K562 (cell line): Measurements from ENCODE around the gene AKAP12. TPM values are rescaled to one million over a fixed set of nuclear protein-coding genes. Genes with fewer than 3 reads are reported as not detected.
A peak's percentile ranks its signal among the peaks of the same experiment; 100 is the strongest.

Experiments used
- ASH1L ChIP-seq: fragments of 450-650 bp; IDR thresholded peaks from 2 replicates; pipeline ENCODE4 v1.6.1; 2018; ENCODE audit warnings: borderline replicate concordance, mild to moderate bottlenecking, low read depth; ENCODE audit not compliant: partially characterized antibody
- ATF7 ChIP-seq: fragments of 450-650 bp; IDR thresholded peaks from 2 replicates; pipeline ENCODE4 v1.7.1; 2014; ENCODE audit warnings: mild to moderate bottlenecking, moderate library complexity
- CSDE1 ChIP-seq, 2 experiments: fragments of 450-650 bp; IDR thresholded peaks; 2 replicates each; pipeline ENCODE4 v1.6.1; 2016; ENCODE audit warnings: mild to moderate bottlenecking in 1 of 2
- ELF4 ChIP-seq: fragments of 450-650 bp; formaldehyde crosslinking; IDR thresholded peaks from 2 replicates; pipeline ENCODE4 v1.4.0; 2022; ENCODE audit warnings: missing genetic modification characterization
- FUS ChIP-seq: fragments of 200-400 bp; formaldehyde crosslinking; optimal IDR thresholded peaks from 2 replicates; pipeline ENCODE3; 2017; ENCODE audit warnings: low read depth, low read length
- GATA2 ChIP-seq: sonication (generic); formaldehyde crosslinking; IDR thresholded peaks from 2 replicates; pipeline ENCODE4 v1.4.0; 2020; ENCODE audit warnings: mild to moderate bottlenecking, missing genetic modification reagents
- GTF2E2 ChIP-seq: fragments of 200-800 bp; sonication (Bioruptor generic); IDR thresholded peaks from 2 replicates; pipeline ENCODE4 v1.6.1; 2016; ENCODE audit warnings: missing genetic modification characterization, missing compliant biosample characterization
- HCFC1 ChIP-seq: IDR thresholded peaks from 2 replicates; pipeline ENCODE4 v1.6.1; 2012; ENCODE audit warnings: low read depth, low read length, improper control_type of control experiment
- KLF16 ChIP-seq: IDR thresholded peaks from 2 replicates; pipeline ENCODE4 v1.6.1; 2016; ENCODE audit warnings: antibody characterized with exemption
- MCM5 ChIP-seq: fragments of 450-650 bp; IDR thresholded peaks from 2 replicates; pipeline ENCODE4 v1.6.1; 2016; ENCODE audit warnings: low read depth
- MEF2A ChIP-seq: IDR thresholded peaks from 2 replicates; pipeline ENCODE4 v1.6.1; 2011; ENCODE audit warnings: low read depth, mild to moderate bottlenecking, low read length, moderate library complexity; ENCODE audit not compliant: control insufficient read depth
- MXI1 ChIP-seq: IDR thresholded peaks from 2 replicates; pipeline ENCODE4 v1.6.1; 2011; ENCODE audit warnings: low read depth, mild to moderate bottlenecking, improper control_type of control experiment, low read length
- POLR3G ChIP-seq: IDR thresholded peaks from 2 replicates; pipeline ENCODE4 v1.6.1; 2011; ENCODE audit not compliant: insufficient read length, insufficient replicate concordance; ENCODE audit errors: extremely low read depth
- RBM15 ChIP-seq: fragments of 200-400 bp; formaldehyde crosslinking; IDR thresholded peaks from 2 replicates; pipeline ENCODE4 v1.6.1; 2018; ENCODE audit warnings: mild to moderate bottlenecking, low read length, moderate library complexity; ENCODE audit not compliant: insufficient read depth
- SMARCE1 ChIP-seq: fragments of 450-650 bp; IDR thresholded peaks from 2 replicates; pipeline ENCODE4 v1.7.1; 2016; ENCODE audit warnings: mild to moderate bottlenecking
- TAF1 ChIP-seq: IDR thresholded peaks from 2 replicates; pipeline ENCODE4 v1.6.1; 2011; ENCODE audit warnings: mild to moderate bottlenecking, low read length, moderate library complexity; ENCODE audit not compliant: insufficient read depth, control insufficient read depth, severe bottlenecking; ENCODE audit errors: extremely low read depth
- XRCC5 ChIP-seq: fragments of 200-400 bp; formaldehyde crosslinking; IDR thresholded peaks from 2 replicates; pipeline ENCODE4 v1.6.1; 2017; ENCODE audit warnings: low read depth, mild to moderate bottlenecking, low read length
- ZNF644 ChIP-seq: fragments of 200-800 bp; sonication (Bioruptor generic); IDR thresholded peaks from 2 replicates; pipeline ENCODE4 v1.6.1; 2016; ENCODE audit warnings: low read depth, missing genetic modification characterization, missing compliant biosample characterization
- ZNF77 ChIP-seq: fragments of 250-450 bp; sonication (Bioruptor Pico); IDR thresholded peaks from 2 replicates; pipeline ENCODE4 v1.5.0; 2020
- polyA plus RNA-seq, 8 experiments: library from polyadenylated mRNA; depleted of rRNA in 4 of 8; stranded (reverse) in 5 of 8; unstranded in 3 of 8; fragments of >200 nt; fragmentation: Nextera tagmentation in 2 of 8; fragmentation: Illumina TruSeq in 1 of 8; extraction: Ambion mirVana in 2 of 8; extraction: Trizol in 1 of 8; gene quantifications; 2 replicates each; pipeline versions ENCODE4 v1.2.1 to v1.2.3, GENCODE V29; 2011 to 2014; ENCODE audit warnings: inconsistent platforms in 1 of 8, missing spikeins in 1 of 8
- total RNA-seq, 7 experiments: library from RNA; depleted of rRNA in 6 of 7; stranded (reverse); fragments of >200 nt in 6 of 7; fragmentation: Illumina TruSeq in 2 of 7; extraction: Trizol in 2 of 7; gene quantifications; 2 replicates each; pipeline versions ENCODE4 v1.2.1 to v1.2.3, GENCODE V29; 2011 to 2021; ENCODE audit warnings: low replicate concordance in 1 of 7
- TF ChIP-seq, protein P1 (sequence below), 2 experiments: fragments of 250-450 bp in 1 of 2; fragments of 450-650 bp in 1 of 2; sonication (Bioruptor Pico) in 1 of 2; IDR thresholded peaks; 2 replicates each; pipeline versions ENCODE4 v1.6.1 to v1.8.0; 2016 to 2021; ENCODE audit warnings: mild to moderate bottlenecking in 2 of 2, moderate library complexity in 2 of 2, missing compliant biosample characterization in 1 of 2, missing genetic modification characterization in 1 of 2
- TF ChIP-seq, protein P2 (sequence below): IDR thresholded peaks from 2 replicates; pipeline ENCODE4 v1.6.1; 2016; ENCODE audit warnings: missing genetic modification characterization, missing compliant biosample characterization
- TF ChIP-seq, protein P3 (sequence below), 2 experiments: fragments of 450-650 bp in 1 of 2; IDR thresholded peaks; 2 replicates each; pipeline ENCODE4 v1.6.1; 2011 to 2017; ENCODE audit warnings: low read depth in 2 of 2, antibody characterized with exemption in 1 of 2, borderline replicate concordance in 1 of 2, low read length in 1 of 2, mild to moderate bottlenecking in 1 of 2, mixed read lengths in 1 of 2; ENCODE audit not compliant: control insufficient read depth in 1 of 2

AKAP12 gene
- total and polyA plus RNA-seq, 9 of the 15 experiments (the other 6 are each of a cell fraction or from before 2014, with no cell fraction given), result 0.08 to 2.0 (median 0.62) TPM

DNA sequence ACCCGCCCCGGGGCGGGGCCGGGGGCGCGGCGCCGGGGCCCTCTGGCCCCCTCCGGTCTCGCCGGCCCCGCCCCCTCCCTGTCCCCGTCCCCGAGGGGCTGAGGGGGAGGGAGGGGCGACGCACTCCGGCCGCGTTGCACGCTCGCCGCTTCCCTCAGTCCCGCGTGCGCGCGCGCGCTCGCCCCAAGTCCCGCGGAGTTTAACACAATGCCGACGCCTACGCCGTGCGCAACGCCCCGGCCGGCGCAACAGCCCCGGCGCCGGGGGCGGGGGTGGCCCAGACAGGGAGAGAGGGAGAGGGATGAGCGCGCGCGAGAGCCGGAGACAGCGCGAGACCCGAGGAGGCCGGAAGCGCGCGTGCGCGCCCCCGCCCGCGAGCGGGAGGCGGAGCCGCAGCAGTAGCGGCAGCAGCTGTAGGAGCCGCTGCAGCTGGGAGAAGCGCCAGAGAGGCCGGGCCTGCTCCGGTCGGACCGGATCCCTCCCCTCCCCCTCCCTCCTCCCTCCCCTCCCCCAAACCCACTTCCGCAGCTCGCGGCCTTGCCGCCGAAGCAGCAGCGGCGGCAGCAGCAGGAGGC, 150.6 kb downstream of the AKAP12 start (continued):
- TF ChIP-seq, protein P1, sequence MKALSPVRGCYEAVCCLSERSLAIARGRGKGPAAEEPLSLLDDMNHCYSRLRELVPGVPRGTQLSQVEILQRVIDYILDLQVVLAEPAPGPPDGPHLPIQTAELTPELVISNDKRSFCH (CRISPR knock-in tag; IDR thresholded peaks at IDR 0.05), result no peak
- TF ChIP-seq, protein P1 (tag; IDR thresholded peaks at IDR 0.05), result no peak
- TF ChIP-seq, protein P2, sequence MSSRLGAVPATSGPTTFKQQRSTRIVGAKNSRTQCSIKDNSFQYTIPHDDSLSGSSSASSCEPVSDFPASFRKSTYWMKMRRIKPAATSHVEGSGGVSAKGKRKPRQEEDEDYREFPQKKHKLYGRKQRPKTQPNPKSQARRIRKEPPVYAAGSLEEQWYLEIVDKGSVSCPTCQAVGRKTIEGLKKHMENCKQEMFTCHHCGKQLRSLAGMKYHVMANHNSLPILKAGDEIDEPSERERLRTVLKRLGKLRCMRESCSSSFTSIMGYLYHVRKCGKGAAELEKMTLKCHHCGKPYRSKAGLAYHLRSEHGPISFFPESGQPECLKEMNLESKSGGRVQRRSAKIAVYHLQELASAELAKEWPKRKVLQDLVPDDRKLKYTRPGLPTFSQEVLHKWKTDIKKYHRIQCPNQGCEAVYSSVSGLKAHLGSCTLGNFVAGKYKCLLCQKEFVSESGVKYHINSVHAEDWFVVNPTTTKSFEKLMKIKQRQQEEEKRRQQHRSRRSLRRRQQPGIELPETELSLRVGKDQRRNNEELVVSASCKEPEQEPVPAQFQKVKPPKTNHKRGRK, result no peak
- TF ChIP-seq POLR3G (no peak), CSDE1 (IDR thresholded peaks at IDR 0.05) (no peak), GATA2 (no peak), ZNF644 (tag) (peak; percentile 8; the same call in 1 of the 2 replicates), HCFC1 (no peak; the same call in 1 of the 2 replicates), XRCC5 (no peak; the same call in 1 of the 2 replicates), GTF2E2 (tag) (peak; percentile 66), ASH1L (no peak), KLF16 (no peak), MCM5 (no peak), ZNF77 (CRISPR knock-in tag) (no peak), SMARCE1 (no peak), MXI1 (0 out of 2 replicates have a peak, but pooled peaks have one; percentile 43), MEF2A (no peak), FUS (peak; percentile 95), ATF7 (peak; percentile 81), ELF4 (CRISPR knock-in tag) (no peak), RBM15 (no peak), TAF1 (peak; percentile 85)
- TF ChIP-seq, protein P3, sequence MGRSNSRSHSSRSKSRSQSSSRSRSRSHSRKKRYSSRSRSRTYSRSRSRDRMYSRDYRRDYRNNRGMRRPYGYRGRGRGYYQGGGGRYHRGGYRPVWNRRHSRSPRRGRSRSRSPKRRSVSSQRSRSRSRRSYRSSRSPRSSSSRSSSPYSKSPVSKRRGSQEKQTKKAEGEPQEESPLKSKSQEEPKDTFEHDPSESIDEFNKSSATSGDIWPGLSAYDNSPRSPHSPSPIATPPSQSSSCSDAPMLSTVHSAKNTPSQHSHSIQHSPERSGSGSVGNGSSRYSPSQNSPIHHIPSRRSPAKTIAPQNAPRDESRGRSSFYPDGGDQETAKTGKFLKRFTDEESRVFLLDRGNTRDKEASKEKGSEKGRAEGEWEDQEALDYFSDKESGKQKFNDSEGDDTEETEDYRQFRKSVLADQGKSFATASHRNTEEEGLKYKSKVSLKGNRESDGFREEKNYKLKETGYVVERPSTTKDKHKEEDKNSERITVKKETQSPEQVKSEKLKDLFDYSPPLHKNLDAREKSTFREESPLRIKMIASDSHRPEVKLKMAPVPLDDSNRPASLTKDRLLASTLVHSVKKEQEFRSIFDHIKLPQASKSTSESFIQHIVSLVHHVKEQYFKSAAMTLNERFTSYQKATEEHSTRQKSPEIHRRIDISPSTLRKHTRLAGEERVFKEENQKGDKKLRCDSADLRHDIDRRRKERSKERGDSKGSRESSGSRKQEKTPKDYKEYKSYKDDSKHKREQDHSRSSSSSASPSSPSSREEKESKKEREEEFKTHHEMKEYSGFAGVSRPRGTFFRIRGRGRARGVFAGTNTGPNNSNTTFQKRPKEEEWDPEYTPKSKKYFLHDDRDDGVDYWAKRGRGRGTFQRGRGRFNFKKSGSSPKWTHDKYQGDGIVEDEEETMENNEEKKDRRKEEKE (IDR thresholded peaks at IDR 0.05; ENCODE audit: borderline replicate concordance in 1 of 2, control insufficient read depth in 1 of 2, low read depth in 2 of 2, low read length in 1 of 2), result no peak
